SU-DHL-6 (cell line): ENCODE results near the gene FBXW5.

Experiments used
- H2AFZ ChIP-seq: fragments of 200-600 bp; sonication (generic); 2 replicates; pipeline ENCODE4 v1.6.1; 2014; ENCODE audit warnings: low read depth, mild to moderate bottlenecking, moderate library complexity, mixed read lengths, antibody characterized with exemption, low read length; ENCODE audit not compliant: severe bottlenecking
- H3F3A ChIP-seq: fragments of 200-600 bp; shearing (Covaris generic); 2 replicates; pipeline ENCODE4 v1.6.0; 2016; ENCODE audit warnings: antibody characterized with exemption, mild to moderate bottlenecking; ENCODE audit not compliant: insufficient read depth
- H3K27ac ChIP-seq: fragments of 200-600 bp; sonication (generic); 2 replicates; pipeline ENCODE4 v1.5.1; 2016; ENCODE audit warnings: low read depth, mild to moderate bottlenecking, low read length, moderate library complexity, mixed read lengths
- H3K27me3 ChIP-seq: fragments of 200-600 bp; sonication (generic), shearing (Covaris generic); 2 replicates; pipeline ENCODE4 v1.6.0; 2014; ENCODE audit warnings: mild to moderate bottlenecking, low read length
- H3K36me3 ChIP-seq: fragments of 200-600 bp; sonication (generic); 2 replicates; pipeline ENCODE4 v1.6.1; 2014; ENCODE audit warnings: mild to moderate bottlenecking, low read length, mixed read lengths
- H3K4me2 ChIP-seq: fragments of 300-600, 200-600 bp; shearing (Covaris generic), sonication (generic); 2 replicates; pipeline ENCODE4 v1.6.0; 2014; ENCODE audit warnings: low read length, low read depth, mild to moderate bottlenecking; ENCODE audit not compliant: poor library complexity, severe bottlenecking
- H3K4me3 ChIP-seq: fragments of 200-600 bp; sonication (generic); 2 replicates; pipeline ENCODE4 v1.5.1; 2014; ENCODE audit warnings: antibody characterized with exemption, low read length, mild to moderate bottlenecking, mixed read lengths; ENCODE audit not compliant: insufficient read depth, poor library complexity, severe bottlenecking
- H3K79me2 ChIP-seq: fragments of 200-600 bp; sonication (generic); 2 replicates; pipeline ENCODE4 v1.6.1; 2014; ENCODE audit warnings: mild to moderate bottlenecking, low read length, moderate library complexity; ENCODE audit not compliant: insufficient read depth
- H3K9ac ChIP-seq: fragments of 200-600 bp; sonication (generic); 2 replicates; pipeline ENCODE4 v1.7.0; 2014; ENCODE audit warnings: mild to moderate bottlenecking, low read length
- H3K9me2 ChIP-seq: fragments of 200-600 bp; sonication (generic); replicated peaks from 2 replicates; pipeline ENCODE4 v1.6.1; 2014; ENCODE audit warnings: low read length; ENCODE audit not compliant: insufficient read depth
- H3K9me3 ChIP-seq: fragments of 200-600 bp; sonication (generic); 2 replicates; pipeline ENCODE4 v1.6.1; 2014; ENCODE audit warnings: low read length, mixed read lengths; ENCODE audit not compliant: insufficient read depth
- H4K20me1 ChIP-seq: fragments of 200-600 bp; sonication (generic); 2 replicates; pipeline ENCODE4 v1.6.1; 2014; ENCODE audit warnings: low read depth, mild to moderate bottlenecking, antibody characterized with exemption, low read length, moderate library complexity, mixed read lengths
- EZH2phosphoT487 ChIP-seq: fragments of 200-600 bp; sonication (generic), shearing (Covaris generic); conservative IDR thresholded peaks from 2 replicates; pipeline ENCODE4 v1.6.1; 2018; ENCODE audit warnings: mild to moderate bottlenecking, antibody characterized with exemption, low read length, moderate library complexity, mixed read lengths
- TF ChIP-seq, protein P1 (sequence below): fragments of 200-600 bp; sonication (generic); IDR thresholded peaks from one replicate; pipeline ENCODE4 v1.5.1; 2017; ENCODE audit warnings: antibody characterized with exemption, mild to moderate bottlenecking, low read length, moderate library complexity; ENCODE audit not compliant: insufficient read depth, poor library complexity, severe bottlenecking

FBXW5 gene

DNA sequence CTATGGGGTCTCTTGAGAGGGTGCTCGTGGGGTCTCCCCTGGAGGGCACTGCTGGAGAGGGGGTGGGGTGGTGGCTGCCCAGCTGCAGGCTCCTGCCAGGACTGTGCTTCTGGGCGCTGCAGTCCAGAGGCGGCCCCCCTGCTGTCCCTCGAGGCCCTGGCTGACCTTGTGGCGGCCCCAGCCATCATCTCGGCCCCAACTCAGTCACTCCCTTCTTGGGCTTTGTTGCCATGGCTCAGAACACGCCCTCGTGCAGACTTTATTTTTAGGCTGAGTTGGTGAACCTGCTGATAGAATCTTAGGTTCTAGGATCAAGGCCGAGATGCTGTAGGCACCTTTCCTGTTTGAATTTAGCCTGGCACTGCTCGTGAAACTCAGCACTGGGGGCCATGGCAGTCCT lies 22.8 kb downstream of the FBXW5 start:
- H3K9me3 ChIP-seq: no peaks in the 10 kb centered on the region
- H3K4me2 ChIP-seq: no peak overlapping the region
- no peak overlapping the region for H3K9ac ChIP-seq
- no peak for TF ChIP-seq EZH2phosphoT487
- TF ChIP-seq, protein P1, sequence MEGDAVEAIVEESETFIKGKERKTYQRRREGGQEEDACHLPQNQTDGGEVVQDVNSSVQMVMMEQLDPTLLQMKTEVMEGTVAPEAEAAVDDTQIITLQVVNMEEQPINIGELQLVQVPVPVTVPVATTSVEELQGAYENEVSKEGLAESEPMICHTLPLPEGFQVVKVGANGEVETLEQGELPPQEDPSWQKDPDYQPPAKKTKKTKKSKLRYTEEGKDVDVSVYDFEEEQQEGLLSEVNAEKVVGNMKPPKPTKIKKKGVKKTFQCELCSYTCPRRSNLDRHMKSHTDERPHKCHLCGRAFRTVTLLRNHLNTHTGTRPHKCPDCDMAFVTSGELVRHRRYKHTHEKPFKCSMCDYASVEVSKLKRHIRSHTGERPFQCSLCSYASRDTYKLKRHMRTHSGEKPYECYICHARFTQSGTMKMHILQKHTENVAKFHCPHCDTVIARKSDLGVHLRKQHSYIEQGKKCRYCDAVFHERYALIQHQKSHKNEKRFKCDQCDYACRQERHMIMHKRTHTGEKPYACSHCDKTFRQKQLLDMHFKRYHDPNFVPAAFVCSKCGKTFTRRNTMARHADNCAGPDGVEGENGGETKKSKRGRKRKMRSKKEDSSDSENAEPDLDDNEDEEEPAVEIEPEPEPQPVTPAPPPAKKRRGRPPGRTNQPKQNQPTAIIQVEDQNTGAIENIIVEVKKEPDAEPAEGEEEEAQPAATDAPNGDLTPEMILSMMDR: no peak
- H3K36me3 ChIP-seq: 0 out of 2 replicates have a peak, but pooled peaks cover 2% of the 10 kb centered on the region
- H3K27ac ChIP-seq: no peak overlapping the region
- no peak overlapping the region for H2AFZ ChIP-seq
- no peaks in the 10 kb centered on the region for H4K20me1 ChIP-seq
- no peaks in the 10 kb centered on the region for H3F3A ChIP-seq
- no peaks in the 10 kb centered on the region for H3K79me2 ChIP-seq
- no peak overlapping the region for H3K4me3 ChIP-seq
- H3K9me2 ChIP-seq: no peaks in the 10 kb centered on the region
- no peaks in the 10 kb centered on the region for H3K27me3 ChIP-seq

DNA sequence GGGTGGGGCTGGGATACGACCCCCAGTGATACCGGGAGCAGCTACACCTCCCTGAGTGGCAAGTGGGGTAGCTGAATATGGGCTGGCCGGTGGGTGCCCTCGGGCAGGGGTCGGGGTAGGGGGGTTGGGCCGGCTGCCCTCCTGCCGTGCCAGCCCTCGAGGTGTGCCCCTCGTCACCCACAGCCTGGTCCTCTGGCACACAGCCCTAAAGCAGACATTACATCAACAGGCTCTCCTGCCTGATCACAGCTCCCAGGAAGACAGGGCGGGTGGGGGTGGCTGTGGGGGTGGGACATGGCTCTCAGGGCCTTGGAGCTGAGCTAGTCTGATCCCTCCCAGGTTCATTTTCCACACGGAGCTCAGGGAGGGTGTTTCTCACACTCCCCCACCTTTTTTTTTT lies 23.2 kb downstream of the FBXW5 start:
- Histone ChIP-seq H3K9ac (no peak overlapping the region), H3K4me3 (no peak overlapping the region), H4K20me1 (no peaks in the 10 kb centered on the region), H3K36me3 (0 out of 2 replicates have a peak, but pooled peaks cover 2% of the 10 kb centered on the region), H3K4me2 (no peak overlapping the region), H3K9me2 (no peaks in the 10 kb centered on the region), H3F3A (no peaks in the 10 kb centered on the region), H3K79me2 (no peaks in the 10 kb centered on the region), H3K9me3 (no peaks in the 10 kb centered on the region), H3K27ac (no peak overlapping the region), H3K27me3 (no peaks in the 10 kb centered on the region), H2AFZ (no peak overlapping the region)
- no peak for TF ChIP-seq EZH2phosphoT487
- TF ChIP-seq, protein P1: no peak

DNA sequence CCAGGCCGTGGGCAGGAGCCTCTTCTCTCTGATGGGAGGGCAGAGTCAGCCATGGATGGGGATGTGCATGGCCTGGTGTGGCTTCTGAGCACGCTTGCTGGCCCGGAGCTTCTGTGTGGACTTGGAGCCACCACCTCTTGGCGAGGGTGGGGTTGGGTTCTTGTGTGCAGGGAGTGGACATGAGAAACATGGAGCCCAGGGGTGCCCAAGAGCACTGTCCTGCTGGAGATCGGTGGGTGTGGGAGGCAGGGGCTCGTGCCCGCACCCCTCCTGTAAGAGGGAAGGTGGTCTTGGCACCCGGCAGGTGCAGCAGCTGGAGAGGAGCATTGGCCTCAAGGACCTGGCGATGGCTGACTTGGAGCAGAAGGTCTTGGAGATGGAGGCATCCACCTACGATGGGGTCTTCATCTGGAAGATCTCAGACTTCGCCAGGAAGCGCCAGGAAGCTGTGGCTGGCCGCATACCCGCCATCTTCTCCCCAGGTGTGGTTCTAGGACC lies 23.8 kb downstream of the FBXW5 start:
- no peaks in the 10 kb centered on the region for H3F3A ChIP-seq
- no peak overlapping the region for H3K27ac ChIP-seq
- TF ChIP-seq EZH2phosphoT487: no peak
- TF ChIP-seq, protein P1: no peak
- no peaks in the 10 kb centered on the region for H3K79me2 ChIP-seq
- no peak overlapping the region for H3K4me2 ChIP-seq
- no peaks in the 10 kb centered on the region for H4K20me1 ChIP-seq
- no peak overlapping the region for H2AFZ ChIP-seq
- H3K9me2 ChIP-seq: no peaks in the 10 kb centered on the region
- no peaks in the 10 kb centered on the region for H3K9me3 ChIP-seq
- H3K4me3 ChIP-seq: no peak overlapping the region
- H3K9ac ChIP-seq: no peak overlapping the region
- no peaks in the 10 kb centered on the region for H3K27me3 ChIP-seq
- 0 out of 2 replicates have a peak, but pooled peaks cover 2% of the 10 kb centered on the region for H3K36me3 ChIP-seq
